ENCODE results near the gene RPS26. TPM values are rescaled to one million over a fixed set of nuclear protein-coding genes. Genes with fewer than 3 reads are reported as not detected.
A peak's percentile ranks its signal among the peaks of the same experiment; 100 is the strongest.
"Not testable (repeated sequence)": the region's sequence is repeated elsewhere in the genome, so short reads cannot be mapped to it uniquely, and the experiment has no call there.

Gene RPS26
- total RNA-seq, 1 donor from 2014 or later, result 201 TPM

DNA sequence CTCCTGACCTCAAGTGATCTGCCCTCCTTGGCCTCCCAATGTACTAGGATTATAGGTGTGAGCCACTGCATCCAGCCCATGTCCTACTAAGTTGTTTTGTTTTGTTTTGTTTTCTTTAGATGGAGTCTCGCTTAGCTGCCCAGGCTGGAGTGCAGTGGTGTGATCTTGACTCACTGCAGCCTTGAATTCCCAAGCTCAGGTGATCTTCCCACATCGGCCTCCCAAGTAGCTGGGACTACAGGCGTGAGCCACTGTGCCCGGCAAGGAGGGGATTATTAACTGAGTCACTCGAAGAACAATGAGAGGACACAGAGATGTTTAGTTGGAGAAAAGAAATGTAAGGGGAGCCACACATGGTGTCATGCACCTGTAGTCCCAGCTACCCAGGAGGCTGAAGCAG is 20.3 kb downstream of the RPS26 start:
- FAIRE-seq, result no peak
- H3K36me3 ChIP-seq (ENCODE audit: control insufficient read depth, insufficient read depth, low read length), result no peaks in the 10 kb centered on the region
- TF ChIP-seq, protein P1, sequence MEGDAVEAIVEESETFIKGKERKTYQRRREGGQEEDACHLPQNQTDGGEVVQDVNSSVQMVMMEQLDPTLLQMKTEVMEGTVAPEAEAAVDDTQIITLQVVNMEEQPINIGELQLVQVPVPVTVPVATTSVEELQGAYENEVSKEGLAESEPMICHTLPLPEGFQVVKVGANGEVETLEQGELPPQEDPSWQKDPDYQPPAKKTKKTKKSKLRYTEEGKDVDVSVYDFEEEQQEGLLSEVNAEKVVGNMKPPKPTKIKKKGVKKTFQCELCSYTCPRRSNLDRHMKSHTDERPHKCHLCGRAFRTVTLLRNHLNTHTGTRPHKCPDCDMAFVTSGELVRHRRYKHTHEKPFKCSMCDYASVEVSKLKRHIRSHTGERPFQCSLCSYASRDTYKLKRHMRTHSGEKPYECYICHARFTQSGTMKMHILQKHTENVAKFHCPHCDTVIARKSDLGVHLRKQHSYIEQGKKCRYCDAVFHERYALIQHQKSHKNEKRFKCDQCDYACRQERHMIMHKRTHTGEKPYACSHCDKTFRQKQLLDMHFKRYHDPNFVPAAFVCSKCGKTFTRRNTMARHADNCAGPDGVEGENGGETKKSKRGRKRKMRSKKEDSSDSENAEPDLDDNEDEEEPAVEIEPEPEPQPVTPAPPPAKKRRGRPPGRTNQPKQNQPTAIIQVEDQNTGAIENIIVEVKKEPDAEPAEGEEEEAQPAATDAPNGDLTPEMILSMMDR (IDR thresholded peaks at IDR 0.05; ENCODE audit: insufficient read depth, low read length, severe bottlenecking), result no peak
- H3K4me3 ChIP-seq (ENCODE audit: low read depth, low read length), result no peak overlapping the region
- DNase-seq (ENCODE audit: low read depth), result no peak
- H3K27me3 ChIP-seq (ENCODE audit: control insufficient read depth, insufficient read depth, low read length), result no peaks in the 10 kb centered on the region

DNA sequence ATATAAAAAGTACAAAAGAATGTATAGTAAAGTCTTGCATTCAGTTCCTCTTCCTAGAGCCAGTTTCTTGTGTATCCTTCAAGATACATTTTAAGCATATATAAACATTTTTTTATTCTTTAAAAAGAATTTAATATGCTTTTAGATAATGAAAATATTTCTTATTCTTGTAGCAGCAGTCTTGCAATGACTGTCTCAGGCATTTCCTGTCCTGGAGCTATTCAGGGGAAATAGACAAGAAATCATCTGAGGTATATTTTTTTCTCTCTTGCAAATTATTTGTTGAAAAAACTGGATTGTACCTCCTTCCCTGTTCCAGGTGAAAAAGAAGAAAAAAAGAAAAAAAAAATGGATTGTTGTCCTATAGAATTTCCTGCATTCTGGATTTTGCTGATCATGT is 21.3 kb downstream of the RPS26 start:
- Histone ChIP-seq H3K4me3 (ENCODE audit: low read depth, low read length) (no peak overlapping the region), H3K36me3 (ENCODE audit: control insufficient read depth, insufficient read depth, low read length) (no peaks in the 10 kb centered on the region), H3K27me3 (ENCODE audit: control insufficient read depth, insufficient read depth, low read length) (no peaks in the 10 kb centered on the region)
- TF ChIP-seq, protein P1 (IDR thresholded peaks at IDR 0.05; ENCODE audit: insufficient read depth, low read length, severe bottlenecking), result no peak
- FAIRE-seq (no peak), DNase-seq (ENCODE audit: low read depth) (no peak)

DNA sequence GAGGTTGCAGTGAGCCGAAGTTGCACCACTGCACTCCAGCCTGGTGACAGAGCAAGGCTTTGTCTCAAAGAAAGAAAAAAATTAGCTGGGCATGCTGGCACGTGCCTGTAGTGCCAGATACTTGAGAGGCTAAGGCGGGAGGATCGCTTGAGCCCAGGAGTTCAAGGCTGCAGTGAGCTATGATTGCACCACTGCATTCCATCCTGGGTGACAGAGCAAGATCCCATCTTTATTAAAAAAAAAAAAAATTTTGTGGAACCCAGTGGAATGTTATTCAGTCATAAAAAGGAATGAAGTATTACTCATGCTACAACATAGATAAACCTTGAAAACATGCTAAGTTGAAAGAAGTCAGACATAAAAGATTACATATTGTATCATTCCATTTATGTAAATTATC is 29.9 kb downstream of the RPS26 start:
- DNase-seq (ENCODE audit: low read depth), result peak; percentile 72
- H3K4me3 ChIP-seq (ENCODE audit: low read depth, low read length), result no peak overlapping the region
- no peak for FAIRE-seq
- H3K27me3 ChIP-seq (ENCODE audit: control insufficient read depth, insufficient read depth, low read length), result no peaks in the 10 kb centered on the region
- TF ChIP-seq, protein P1 (IDR thresholded peaks at IDR 0.05; ENCODE audit: insufficient read depth, low read length, severe bottlenecking), result no peak
- H3K36me3 ChIP-seq (ENCODE audit: control insufficient read depth, insufficient read depth, low read length), result no peaks in the 10 kb centered on the region

DNA sequence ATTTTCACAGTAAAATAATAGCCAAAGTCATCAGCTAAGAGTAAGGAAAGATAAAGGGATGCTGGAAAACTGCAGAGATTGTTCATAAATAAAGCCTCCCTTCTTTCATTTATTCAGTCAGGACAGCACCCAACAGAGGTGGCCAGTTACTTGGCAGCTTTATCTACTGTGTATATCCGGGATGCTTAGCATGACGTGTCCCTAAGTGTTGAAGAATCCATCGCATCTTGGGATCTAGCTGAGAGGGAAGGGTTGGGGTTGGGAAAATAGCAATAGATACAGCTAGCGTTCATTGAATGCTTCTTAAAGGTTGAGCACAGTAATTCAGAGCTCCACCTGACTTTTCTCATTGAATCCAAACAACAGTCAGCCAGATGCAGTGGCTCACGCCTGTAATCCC is 32.7 kb downstream of the RPS26 start:
- H3K27me3 ChIP-seq (ENCODE audit: control insufficient read depth, insufficient read depth, low read length), result no peaks in the 10 kb centered on the region
- FAIRE-seq (no peak), DNase-seq (ENCODE audit: low read depth) (no peak)
- TF ChIP-seq, protein P1 (IDR thresholded peaks at IDR 0.05; ENCODE audit: insufficient read depth, low read length, severe bottlenecking), result no peak
- H3K4me3 ChIP-seq (ENCODE audit: low read depth, low read length), result no peak overlapping the region
- no peaks in the 10 kb centered on the region for H3K36me3 ChIP-seq (ENCODE audit: control insufficient read depth, insufficient read depth, low read length)

DNA sequence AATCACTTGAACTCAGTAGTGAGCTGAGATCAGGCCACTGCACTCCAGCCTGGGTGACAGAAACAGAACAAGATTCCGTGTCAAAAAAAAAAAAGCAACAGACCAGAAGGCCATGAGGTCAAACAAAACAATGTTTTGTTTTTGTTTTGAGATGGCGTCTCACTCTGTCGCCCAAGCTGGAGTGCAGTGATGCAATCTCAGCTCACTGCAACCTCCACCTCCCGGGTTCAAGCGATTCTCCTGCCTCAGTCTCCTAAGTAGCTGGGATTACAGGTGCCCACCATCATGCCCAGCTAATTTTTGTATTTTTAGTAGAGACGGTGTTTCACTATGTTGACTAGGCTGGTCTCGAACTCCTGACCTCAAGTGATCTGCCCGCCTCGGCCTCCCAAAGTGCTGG is 36.2 kb downstream of the RPS26 start:
- not testable (repeated sequence) for FAIRE-seq; DNase-seq (ENCODE audit: low read depth); H3K27me3 ChIP-seq (ENCODE audit: control insufficient read depth, insufficient read depth, low read length); H3K36me3 ChIP-seq (ENCODE audit: control insufficient read depth, insufficient read depth, low read length); H3K4me3 ChIP-seq (ENCODE audit: low read depth, low read length)

DNA sequence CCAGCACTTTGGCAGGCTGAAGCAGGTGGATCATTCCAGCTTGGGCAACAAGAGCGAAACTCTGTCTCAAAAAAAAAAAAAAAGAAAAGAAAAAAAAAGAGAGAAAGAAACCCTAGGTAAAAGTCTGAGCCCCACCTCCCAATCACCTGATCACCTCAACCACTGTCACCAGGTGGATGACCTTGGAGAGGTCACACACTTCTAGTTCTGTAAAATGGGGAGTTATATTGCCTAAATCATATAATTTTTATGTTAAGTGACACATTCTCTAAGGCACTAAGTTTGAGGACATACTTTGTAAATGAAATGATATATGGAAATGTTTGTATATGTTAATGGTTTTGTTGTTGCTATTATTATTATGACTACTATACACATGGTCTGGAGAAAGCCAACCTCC is 36.7 kb downstream of the RPS26 start:
- TF ChIP-seq, protein P1 (IDR thresholded peaks at IDR 0.05; ENCODE audit: insufficient read depth, low read length, severe bottlenecking), result no peak
- H3K27me3 ChIP-seq (ENCODE audit: control insufficient read depth, insufficient read depth, low read length), result no peaks in the 10 kb centered on the region
- FAIRE-seq, result no peak
- no peak for DNase-seq (ENCODE audit: low read depth)
- H3K4me3 ChIP-seq (ENCODE audit: low read depth, low read length), result no peak overlapping the region
- H3K36me3 ChIP-seq (ENCODE audit: control insufficient read depth, insufficient read depth, low read length), result no peaks in the 10 kb centered on the region
